Measurements from ENCODE around the gene PCDHB3.
"Not testable (repeated sequence)": the region's sequence is repeated elsewhere in the genome, so short reads cannot be mapped to it uniquely, and the experiment has no call there.

- not testable (repeated sequence) for TF ChIP-seq CTCF, POLR2A, POLR2AphosphoS5 (IDR thresholded peaks at IDR 0.05)
These were observed 2.2 kb downstream of the PCDHB3 start for GRCh38 chr5:141102471-141102870.

Data from gastroesophageal sphincter (tissue), 3 donors.